DLD1 (cell line): Measurements from ENCODE around the gene SPOPL.
"Not testable (repeated sequence)": the region's sequence is repeated elsewhere in the genome, so short reads cannot be mapped to it uniquely, and the experiment has no call there.

Experiments
- in situ Hi-C: cut with HindIII; loops from 2 replicates; pipeline ENCODE4 v1.10.0; 2017; ENCODE audit warnings: low sequenced_read_pairs

SPOPL gene

GRCh38 chr2:138501425-138502254 lies at the start of gene SPOPL:
Gene SPOPL (plus strand): TSS chr2:138501770. CDS start chr2:138550217, 48,447 bp downstream.
- in situ Hi-C loops: no loop called here

- in situ Hi-C loops: no loop called here
Observed at GRCh38 chr2:138452324-138452723, 49.2 kb upstream of the SPOPL start.

GRCh38 chr2:138453815-138454214 lies 47.8 kb upstream of the SPOPL start:
- in situ Hi-C loops: no loop called here

- in situ Hi-C loops: no loop called here
Observed at GRCh38 chr2:138454761-138455160, 46.8 kb upstream of the SPOPL start.

GRCh38 chr2:138455275-138455674 lies 46.3 kb upstream of the SPOPL start:
- in situ Hi-C loops: no loop called here

GRCh38 chr2:138455691-138456090 lies 45.9 kb upstream of the SPOPL start:
- in situ Hi-C loops: no loop called here

- in situ Hi-C loops: not testable (repeated sequence)
Observed at GRCh38 chr2:138462689-138463088, 38.9 kb upstream of the SPOPL start.

GRCh38 chr2:138468617-138469016 lies 33.0 kb upstream of the SPOPL start:
- in situ Hi-C loops: no loop called here

- in situ Hi-C loops: no loop called here
Observed at GRCh38 chr2:138469411-138469810, 32.2 kb upstream of the SPOPL start.

- in situ Hi-C loops: no loop called here
Observed at GRCh38 chr2:138470941-138471340, 30.6 kb upstream of the SPOPL start.

- in situ Hi-C loops: no loop called here
Observed at GRCh38 chr2:138474100-138474825, 27.3 kb upstream of the SPOPL start.

GRCh38 chr2:138475277-138475776 lies 26.2 kb upstream of the SPOPL start:
- in situ Hi-C loops: no loop called here

GRCh38 chr2:138476186-138476585 lies 25.4 kb upstream of the SPOPL start:
- in situ Hi-C loops: no loop called here

- in situ Hi-C loops: no loop called here
Observed at GRCh38 chr2:138476940-138477339, 24.6 kb upstream of the SPOPL start.

- in situ Hi-C loops: not testable (repeated sequence)
Observed at GRCh38 chr2:138482796-138483195, 18.8 kb upstream of the SPOPL start.

- in situ Hi-C loops: no loop called here
Observed at GRCh38 chr2:138485019-138485418, 16.6 kb upstream of the SPOPL start.

- in situ Hi-C loops: no loop called here
Observed at GRCh38 chr2:138486363-138487198, 15.0 kb upstream of the SPOPL start.

- in situ Hi-C loops: no loop called here
Observed at GRCh38 chr2:138490673-138491494, 10.7 kb upstream of the SPOPL start.

GRCh38 chr2:138491495-138491862 lies 10.1 kb upstream of the SPOPL start:
- in situ Hi-C loops: no loop called here

- in situ Hi-C loops: no loop called here
Observed at GRCh38 chr2:138492160-138492559, 9.4 kb upstream of the SPOPL start.
